GM23338 (cell line): ENCODE results near the gene KCNMA1. TPM values are rescaled to one million over a fixed set of nuclear protein-coding genes. Genes with fewer than 3 reads are reported as not detected.

Experiments
- ATAC-seq: fragments of 200-7000 bp; cut with Tn5 transposase; 3 replicates; pipeline ENCODE4 v1.9.1; 2020
- DNase-seq: peaks from one replicate; pipeline ENCODE4 v3.0.0-alpha.2; 2015; ENCODE audit warnings: low spot score
- H2AFZ ChIP-seq: fragments of 200-600 bp; sonication (generic); 2 replicates; pipeline ENCODE4 v1.8.0; 2016; ENCODE audit warnings: antibody characterized with exemption, mild to moderate bottlenecking, moderate library complexity
- H3F3A ChIP-seq: fragments of 200-600 bp; sonication (generic); replicated peaks from 2 replicates; pipeline ENCODE4 v1.8.0; 2017; ENCODE audit warnings: antibody characterized with exemption, mixed run types, low read depth
- H3K27ac ChIP-seq: fragments of 200-600 bp; sonication (generic); 2 replicates; pipeline ENCODE4 v1.6.1; 2016; ENCODE audit warnings: low read depth
- H3K27me3 ChIP-seq: fragments of 200-600 bp; sonication (generic); 2 replicates; pipeline ENCODE4 v1.8.0; 2016; ENCODE audit warnings: mild to moderate bottlenecking, mixed run types, moderate library complexity; ENCODE audit not compliant: insufficient read depth
- H3K36me3 ChIP-seq: fragments of 200-600 bp; sonication (generic); 2 replicates; pipeline ENCODE4 v1.8.0; 2016; ENCODE audit warnings: mild to moderate bottlenecking; ENCODE audit not compliant: insufficient read depth
- H3K4me1 ChIP-seq: fragments of 200-600 bp; sonication (generic); 2 replicates; pipeline ENCODE4 v1.8.0; 2016; ENCODE audit warnings: mild to moderate bottlenecking, moderate library complexity; ENCODE audit not compliant: insufficient read depth
- H3K4me2 ChIP-seq: fragments of 200-600 bp; sonication (generic); 2 replicates; pipeline ENCODE4 v1.7.1; 2017; ENCODE audit warnings: mixed run types
- H3K4me3 ChIP-seq: fragments of 200-600 bp; sonication (generic); 2 replicates; pipeline ENCODE4 v1.6.1; 2016; ENCODE audit warnings: mixed run types
- H3K79me2 ChIP-seq: fragments of 200-600 bp; sonication (generic); replicated peaks from 2 replicates; pipeline ENCODE4 v1.8.0; 2017; ENCODE audit warnings: mild to moderate bottlenecking; ENCODE audit not compliant: insufficient read depth
- H3K9me2 ChIP-seq: fragments of 200-600 bp; sonication (generic); 2 replicates; pipeline ENCODE4 v1.8.0; 2017; ENCODE audit not compliant: insufficient read depth
- H4K20me1 ChIP-seq: fragments of 200-600 bp; sonication (generic); replicated peaks from 2 replicates; pipeline ENCODE4 v1.8.0; 2017; ENCODE audit warnings: mild to moderate bottlenecking; ENCODE audit not compliant: insufficient read depth
- H3K27ac Mint-ChIP-seq: 2 replicates; pipeline ENCODE4 v1.8.0; 2020; ENCODE audit warnings: inconsistent platforms, mild to moderate bottlenecking, moderate library complexity, mixed read lengths
- H3K27me3 Mint-ChIP-seq: 3 replicates; pipeline ENCODE4 v1.8.0; 2022; ENCODE audit warnings: low read depth, mild to moderate bottlenecking, moderate library complexity, mixed read lengths, inconsistent platforms; ENCODE audit not compliant: insufficient read depth, poor library complexity
- H3K36me3 Mint-ChIP-seq: 3 replicates; pipeline ENCODE4 v1.8.0; 2021; ENCODE audit warnings: low read depth, mild to moderate bottlenecking, inconsistent platforms, moderate library complexity, mixed read lengths
- H3K4me1 Mint-ChIP-seq: 3 replicates; pipeline ENCODE4 v1.8.0; 2020; ENCODE audit warnings: mild to moderate bottlenecking, inconsistent platforms, mixed read lengths
- H3K4me3 Mint-ChIP-seq: 3 replicates; pipeline ENCODE4 v1.8.0; 2021; ENCODE audit warnings: moderate library complexity, mild to moderate bottlenecking, inconsistent platforms, mixed read lengths
- H3K9me3 Mint-ChIP-seq: 3 replicates; pipeline ENCODE4 v1.8.0; 2020; ENCODE audit warnings: moderate library complexity, mild to moderate bottlenecking, inconsistent platforms, mixed read lengths
- CTCF ChIP-seq, 2 experiments: fragments of 200-600 bp in 1 of 2; sonication (generic) in 1 of 2; conservative IDR thresholded peaks; 2 replicates each; pipeline versions ENCODE4 v1.5.1 to v1.6.1; 2016 to 2017; ENCODE audit warnings: antibody characterized with exemption in 2 of 2, low read depth in 2 of 2, mild to moderate bottlenecking in 2 of 2, moderate library complexity in 1 of 2
- EZH2 ChIP-seq: fragments of 200-600 bp; sonication (generic); IDR thresholded peaks from one replicate; pipeline ENCODE4 v1.8.0; 2017; ENCODE audit warnings: antibody characterized with exemption, mild to moderate bottlenecking, low read depth; ENCODE audit not compliant: unreplicated experiment
- NANOG ChIP-seq: IDR thresholded peaks from 2 replicates; pipeline ENCODE4 v1.6.1; 2016; ENCODE audit warnings: antibody characterized with exemption, borderline replicate concordance
- POLR2AphosphoS5 ChIP-seq: IDR thresholded peaks from 2 replicates; pipeline ENCODE4 v1.6.1; 2016; ENCODE audit warnings: antibody characterized with exemption, low read depth
- REST ChIP-seq: IDR thresholded peaks from one replicate; pipeline ENCODE4 v1.6.1; 2018; ENCODE audit warnings: antibody characterized with exemption; ENCODE audit not compliant: unreplicated experiment
- STAT1 ChIP-seq: IDR thresholded peaks from one replicate; pipeline ENCODE4 v1.6.1; 2016; ENCODE audit warnings: antibody characterized with exemption; ENCODE audit not compliant: unreplicated experiment
- polyA plus RNA-seq: library from polyadenylated mRNA; unstranded; fragments of >200 nt; fragmentation: Nextera tagmentation; extraction: Ambion mirVana; gene quantifications from 2 replicates; pipeline ENCODE4 v1.2.1, GENCODE V29; 2016
- total RNA-seq: library from RNA; depleted of rRNA; stranded (reverse); fragments of >200 nt; shearing (Covaris generic); gene quantifications from 2 replicates; pipeline ENCODE4 v1.2.3, GENCODE V29; 2014
- TF ChIP-seq, protein P1 (sequence below): fragments of 250-450 bp; sonication (Bioruptor Pico); IDR thresholded peaks from 2 replicates; pipeline ENCODE4 v1.5.0; 2020; ENCODE audit warnings: mild to moderate bottlenecking, moderate library complexity

KCNMA1 gene
- total and polyA plus RNA-seq, 2 experiments from 2014 or later: 8.2 to 9.0 TPM

DNA sequence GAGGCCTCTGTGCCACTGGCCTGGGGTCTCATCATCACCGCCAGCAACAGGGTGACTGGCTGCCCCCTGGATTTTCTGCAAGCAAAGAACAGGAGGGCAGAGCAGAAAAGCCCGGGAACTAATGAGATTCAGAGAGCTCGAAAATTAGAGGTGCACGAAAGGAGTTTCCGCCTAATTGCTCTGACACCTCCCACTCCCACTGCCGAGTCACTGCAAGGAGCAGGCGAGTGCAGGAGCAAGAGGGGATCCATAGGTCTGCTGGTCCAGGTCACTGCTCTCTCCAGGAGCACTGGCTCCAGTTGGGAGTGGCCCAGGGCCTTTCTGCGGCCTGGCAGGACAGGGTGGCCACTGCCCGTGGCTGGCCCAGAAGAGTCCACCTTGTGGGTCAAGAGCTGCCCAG, 276.2 kb downstream of the KCNMA1 start (continued):
- no peak for TF ChIP-seq EZH2
- TF ChIP-seq, protein P1, sequence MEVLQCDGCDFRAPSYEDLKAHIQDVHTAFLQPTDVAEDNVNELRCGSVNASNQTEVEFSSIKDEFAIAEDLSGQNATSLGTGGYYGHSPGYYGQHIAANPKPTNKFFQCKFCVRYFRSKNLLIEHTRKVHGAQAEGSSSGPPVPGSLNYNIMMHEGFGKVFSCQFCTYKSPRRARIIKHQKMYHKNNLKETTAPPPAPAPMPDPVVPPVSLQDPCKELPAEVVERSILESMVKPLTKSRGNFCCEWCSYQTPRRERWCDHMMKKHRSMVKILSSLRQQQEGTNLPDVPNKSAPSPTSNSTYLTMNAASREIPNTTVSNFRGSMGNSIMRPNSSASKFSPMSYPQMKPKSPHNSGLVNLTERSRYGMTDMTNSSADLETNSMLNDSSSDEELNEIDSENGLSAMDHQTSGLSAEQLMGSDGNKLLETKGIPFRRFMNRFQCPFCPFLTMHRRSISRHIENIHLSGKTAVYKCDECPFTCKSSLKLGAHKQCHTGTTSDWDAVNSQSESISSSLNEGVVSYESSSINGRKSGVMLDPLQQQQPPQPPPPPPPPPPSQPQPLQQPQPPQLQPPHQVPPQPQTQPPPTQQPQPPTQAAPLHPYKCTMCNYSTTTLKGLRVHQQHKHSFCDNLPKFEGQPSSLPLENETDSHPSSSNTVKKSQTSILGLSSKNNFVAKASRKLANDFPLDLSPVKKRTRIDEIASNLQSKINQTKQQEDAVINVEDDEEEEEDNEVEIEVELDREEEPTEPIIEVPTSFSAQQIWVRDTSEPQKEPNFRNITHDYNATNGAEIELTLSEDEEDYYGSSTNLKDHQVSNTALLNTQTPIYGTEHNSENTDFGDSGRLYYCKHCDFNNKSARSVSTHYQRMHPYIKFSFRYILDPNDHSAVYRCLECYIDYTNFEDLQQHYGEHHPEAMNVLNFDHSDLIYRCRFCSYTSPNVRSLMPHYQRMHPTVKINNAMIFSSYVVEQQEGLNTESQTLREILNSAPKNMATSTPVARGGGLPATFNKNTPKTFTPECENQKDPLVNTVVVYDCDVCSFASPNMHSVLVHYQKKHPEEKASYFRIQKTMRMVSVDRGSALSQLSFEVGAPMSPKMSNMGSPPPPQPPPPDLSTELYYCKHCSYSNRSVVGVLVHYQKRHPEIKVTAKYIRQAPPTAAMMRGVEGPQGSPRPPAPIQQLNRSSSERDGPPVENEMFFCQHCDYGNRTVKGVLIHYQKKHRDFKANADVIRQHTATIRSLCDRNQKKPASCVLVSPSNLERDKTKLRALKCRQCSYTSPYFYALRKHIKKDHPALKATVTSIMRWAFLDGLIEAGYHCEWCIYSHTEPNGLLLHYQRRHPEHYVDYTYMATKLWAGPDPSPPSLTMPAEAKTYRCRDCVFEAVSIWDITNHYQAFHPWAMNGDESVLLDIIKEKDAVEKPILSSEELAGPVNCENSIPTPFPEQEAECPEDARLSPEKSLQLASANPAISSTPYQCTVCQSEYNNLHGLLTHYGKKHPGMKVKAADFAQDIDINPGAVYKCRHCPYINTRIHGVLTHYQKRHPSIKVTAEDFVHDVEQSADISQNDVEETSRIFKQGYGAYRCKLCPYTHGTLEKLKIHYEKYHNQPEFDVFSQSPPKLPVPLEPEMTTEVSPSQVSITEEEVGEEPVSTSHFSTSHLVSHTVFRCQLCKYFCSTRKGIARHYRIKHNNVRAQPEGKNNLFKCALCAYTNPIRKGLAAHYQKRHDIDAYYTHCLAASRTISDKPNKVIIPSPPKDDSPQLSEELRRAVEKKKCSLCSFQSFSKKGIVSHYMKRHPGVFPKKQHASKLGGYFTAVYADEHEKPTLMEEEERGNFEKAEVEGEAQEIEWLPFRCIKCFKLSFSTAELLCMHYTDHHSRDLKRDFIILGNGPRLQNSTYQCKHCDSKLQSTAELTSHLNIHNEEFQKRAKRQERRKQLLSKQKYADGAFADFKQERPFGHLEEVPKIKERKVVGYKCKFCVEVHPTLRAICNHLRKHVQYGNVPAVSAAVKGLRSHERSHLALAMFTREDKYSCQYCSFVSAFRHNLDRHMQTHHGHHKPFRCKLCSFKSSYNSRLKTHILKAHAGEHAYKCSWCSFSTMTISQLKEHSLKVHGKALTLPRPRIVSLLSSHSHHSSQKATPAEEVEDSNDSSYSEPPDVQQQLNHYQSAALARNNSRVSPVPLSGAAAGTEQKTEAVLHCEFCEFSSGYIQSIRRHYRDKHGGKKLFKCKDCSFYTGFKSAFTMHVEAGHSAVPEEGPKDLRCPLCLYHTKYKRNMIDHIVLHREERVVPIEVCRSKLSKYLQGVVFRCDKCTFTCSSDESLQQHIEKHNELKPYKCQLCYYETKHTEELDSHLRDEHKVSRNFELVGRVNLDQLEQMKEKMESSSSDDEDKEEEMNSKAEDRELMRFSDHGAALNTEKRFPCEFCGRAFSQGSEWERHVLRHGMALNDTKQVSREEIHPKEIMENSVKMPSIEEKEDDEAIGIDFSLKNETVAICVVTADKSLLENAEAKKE (CRISPR knock-in tag): no peak
- TF ChIP-seq NANOG: no peak

GRCh38 chr10:77360835-77361234, 276.8 kb downstream of the KCNMA1 start:
- Histone ChIP-seq H3K27me3 (no peaks in the 10 kb centered on the region), H3K9me2 (no peaks in the 10 kb centered on the region), H3K4me1 (no peaks in the 10 kb centered on the region), H4K20me1 (no peaks in the 10 kb centered on the region), H2AFZ (no peak overlapping the region), H3K36me3 (no peaks in the 10 kb centered on the region), H3K4me3 (no peak overlapping the region), H3K27ac (no peak overlapping the region), H3K79me2 (no peaks in the 10 kb centered on the region), H3K4me2 (no peak overlapping the region), H3F3A (no peaks in the 10 kb centered on the region)
- no peak overlapping the region for H3K27ac Mint-ChIP-seq
- no peaks in the 10 kb centered on the region for H3K36me3 Mint-ChIP-seq
- no peak overlapping the region for H3K4me3 Mint-ChIP-seq
- ATAC-seq (no peak), DNase-seq (no peak)
- peaks cover 8% of the 10 kb centered on the region for H3K27me3 Mint-ChIP-seq
- no peaks in the 10 kb centered on the region for H3K9me3 Mint-ChIP-seq
- peaks cover 7% of the 10 kb centered on the region; the same call in 2 of the 3 replicates for H3K4me1 Mint-ChIP-seq
- TF ChIP-seq REST (no peak), CTCF (conservative IDR thresholded peaks at IDR 0.05; ENCODE audit: low read depth in 2 of 2) (no peak), NANOG (no peak), POLR2AphosphoS5 (no peak), STAT1 (no peak)
